Natural killer cell (primary cell): ENCODE results near the gene SLC35E3. TPM values are rescaled to one million over a fixed set of nuclear protein-coding genes. Genes with fewer than 3 reads are reported as not detected.
"Not testable (repeated sequence)": the region's sequence is repeated elsewhere in the genome, so short reads cannot be mapped to it uniquely, and the experiment has no call there.

Source experiments
- ATAC-seq, 3 donors: fragments of 150-1000 bp in 2 of 3; fragments of 200-7000 bp in 1 of 3; cut with Tn5 transposase; 1 replicate in 1 of 3; 2 replicates in 2 of 3; pipeline ENCODE4 v1.10.0; 2021; ENCODE audit warnings: mild to moderate bottlenecking in 2 of 3, moderate library complexity in 2 of 3
- DNase-seq, 2 donors: peaks; one replicate each; pipeline versions ENCODE4 v3.0.0 to v3.0.0-alpha.2; 2013 to 2021; ENCODE audit warnings: mixed read lengths in 1 of 2
- H3K27ac ChIP-seq: one replicate; pipeline ENCODE4 v1.5.1; 2013; ENCODE audit warnings: mild to moderate bottlenecking, low read length
- H3K27me3 ChIP-seq: one replicate; pipeline ENCODE4 v1.6.1; 2013; ENCODE audit warnings: low read length; ENCODE audit not compliant: control insufficient read depth, insufficient read depth
- H3K36me3 ChIP-seq: one replicate; pipeline ENCODE4 v1.6.1; 2013; ENCODE audit warnings: low read length; ENCODE audit not compliant: control insufficient read depth, insufficient read depth
- H3K4me1 ChIP-seq: one replicate; pipeline ENCODE4 v1.6.1; 2013; ENCODE audit warnings: low read length; ENCODE audit not compliant: control insufficient read depth, insufficient read depth
- H3K4me3 ChIP-seq: one replicate; pipeline ENCODE4 v1.5.1; 2013; ENCODE audit warnings: low read length
- H3K9me3 ChIP-seq: one replicate; pipeline ENCODE4 v1.6.1; 2013; ENCODE audit warnings: low read length; ENCODE audit not compliant: control insufficient read depth, insufficient read depth
- H3K27ac Mint-ChIP-seq, 2 donors: one replicate each; pipeline ENCODE4 v1.8.0; 2022; ENCODE audit warnings: mild to moderate bottlenecking in 2 of 2, mixed read lengths in 2 of 2, moderate library complexity in 1 of 2
- H3K27me3 Mint-ChIP-seq, 2 donors: one replicate each; pipeline ENCODE4 v1.8.0; 2022; ENCODE audit warnings: low read depth in 2 of 2, mixed read lengths in 2 of 2
- H3K36me3 Mint-ChIP-seq: one replicate; pipeline ENCODE4 v1.8.0; 2022; ENCODE audit warnings: mixed read lengths
- H3K4me1 Mint-ChIP-seq, 2 donors: one replicate each; pipeline ENCODE4 v1.8.0; 2022; ENCODE audit warnings: mixed read lengths in 2 of 2
- H3K4me3 Mint-ChIP-seq: one replicate; pipeline ENCODE4 v1.8.0; 2022; ENCODE audit warnings: mild to moderate bottlenecking, moderate library complexity, mixed read lengths
- H3K9me3 Mint-ChIP-seq, 2 donors: one replicate each; pipeline ENCODE4 v1.8.0; 2022; ENCODE audit warnings: mixed read lengths in 2 of 2
- CTCF ChIP-seq: fragments of 200-600 bp; IDR thresholded peaks from one replicate; pipeline ENCODE4 v1.8.0; 2022; ENCODE audit warnings: antibody characterized with exemption
- WGBS: methylation state at CpG from one replicate; pipeline ENCODE4 v1.1.7; 2013; ENCODE audit warnings: missing lambda C conversion rate; ENCODE audit not compliant: insufficient coverage; 5-methylcytosine and 5-hydroxymethylcytosine counted together
- intact Hi-C: fragments of 100-400 bp; cut with micrococcal nuclease; formaldehyde crosslinking; loops from one replicate; pipeline ENCODE4 v1.14.2; 2022
- total RNA-seq, 4 donors: library from RNA; stranded (reverse); fragments of 120-200 nt in 1 of 4; gene quantifications; one replicate each; pipeline versions ENCODE4 v1.2.3 to v1.2.4, GENCODE V29; 2013 to 2022

SLC35E3 gene
- total RNA-seq, 3 donors from 2014 or later (not counting 1 experiment from before 2014, with no cell fraction given): 8.3 to 15.3 (median 10.2) TPM

- intact Hi-C loops, ATAC-seq, H3K36me3 Mint-ChIP-seq, H3K4me1 ChIP-seq, H3K9me3 ChIP-seq, H3K9me3 Mint-ChIP-seq, H3K27ac ChIP-seq, H3K27me3 ChIP-seq, H3K27me3 Mint-ChIP-seq, H3K4me1 Mint-ChIP-seq, H3K4me3 Mint-ChIP-seq, H3K36me3 ChIP-seq, H3K27ac Mint-ChIP-seq, H3K4me3 ChIP-seq, DNase-seq: not testable (repeated sequence)
- 91% methylated on average over 1 of the region's 2 CpGs for WGBS
Measured at GRCh38 chr12:68802372-68802745, 56.4 kb downstream of the SLC35E3 start.

- H3K27ac Mint-ChIP-seq, H3K27me3 ChIP-seq, H3K4me3 Mint-ChIP-seq, H3K36me3 Mint-ChIP-seq, H3K4me3 ChIP-seq, H3K27ac ChIP-seq, H3K9me3 Mint-ChIP-seq, H3K36me3 ChIP-seq, intact Hi-C loops, DNase-seq, H3K27me3 Mint-ChIP-seq, H3K4me1 Mint-ChIP-seq, ATAC-seq, H3K9me3 ChIP-seq, H3K4me1 ChIP-seq: not testable (repeated sequence)
- 98% methylated on average over 19 of the region's 19 CpGs for WGBS
Measured at GRCh38 chr12:68802911-68803651, 57.1 kb downstream of the SLC35E3 start.

GRCh38 chr12:68803948-68804656 is 58.1 kb downstream of the SLC35E3 start:
- DNase-seq: no peak
- H3K9me3 ChIP-seq: no peaks in the 10 kb centered on the region
- no peak overlapping the region for H3K4me3 ChIP-seq
- no peak for TF ChIP-seq CTCF
- no peak overlapping the region for H3K27ac ChIP-seq
- peaks cover 9% of the 10 kb centered on the region for H3K4me1 ChIP-seq
- no peaks in the 10 kb centered on the region for H3K27me3 Mint-ChIP-seq
- H3K36me3 ChIP-seq: no peaks in the 10 kb centered on the region
- H3K27me3 ChIP-seq: no peaks in the 10 kb centered on the region
- peaks cover 5% of the 10 kb centered on the region in 2 donors for H3K4me1 Mint-ChIP-seq
- intact Hi-C loops: no loop called here
- 93% methylated on average over 5 of the region's 5 CpGs for WGBS
- H3K4me3 Mint-ChIP-seq: peak overlapping the region; percentile 28
- ATAC-seq: no peak
- no peaks in the 10 kb centered on the region for H3K9me3 Mint-ChIP-seq
- H3K36me3 Mint-ChIP-seq: no peaks in the 10 kb centered on the region
- H3K27ac Mint-ChIP-seq: no peak overlapping the region

- H3K27ac ChIP-seq: no peak overlapping the region
- DNase-seq (no peak), ATAC-seq (no peak)
- Mint-ChIP-seq H3K9me3 (no peaks in the 10 kb centered on the region), H3K4me1 (peaks cover 5 to 7% of the 10 kb centered on the region in 2 donors), H3K27ac (no peak overlapping the region), H3K4me3 (no peak overlapping the region), H3K36me3 (no peaks in the 10 kb centered on the region), H3K27me3 (no peaks in the 10 kb centered on the region)
- H3K36me3 ChIP-seq: peaks cover 4% of the 10 kb centered on the region
- H3K27me3 ChIP-seq: no peaks in the 10 kb centered on the region
- H3K4me3 ChIP-seq: no peak overlapping the region
- H3K9me3 ChIP-seq: no peaks in the 10 kb centered on the region
- intact Hi-C loops: loop anchor here (5.0 kb wide), 3 partner anchors 118 to 643 kb away; partner anchors contain the start of gene NUP107
- peaks cover 10% of the 10 kb centered on the region for H3K4me1 ChIP-seq
- 96% methylated on average over 31 of the region's 32 CpGs for WGBS
- TF ChIP-seq CTCF: no peak
Measured at GRCh38 chr12:68804657-68805591, 58.9 kb downstream of the SLC35E3 start.
